ACC112 (cell line): Measurements from ENCODE around the gene KCNK10.

ENCODE experiments used
- H2AFZ ChIP-seq: fragments of 200-600 bp; sonication (generic); one replicate; pipeline ENCODE4 v1.6.0; 2017; ENCODE audit warnings: antibody characterized with exemption, low read length; ENCODE audit not compliant: unreplicated experiment
- H3K27ac ChIP-seq: fragments of 200-600 bp; sonication (generic); 2 replicates; pipeline ENCODE4 v1.5.1; 2014; ENCODE audit warnings: low read depth, mild to moderate bottlenecking, antibody characterized with exemption, low read length, moderate library complexity
- H3K27me3 ChIP-seq: fragments of 200-600 bp; sonication (generic); 2 replicates; pipeline ENCODE4 v1.6.1; 2014; ENCODE audit warnings: mild to moderate bottlenecking, antibody characterized with exemption, low read length, moderate library complexity, mixed read lengths; ENCODE audit not compliant: insufficient read depth
- H3K36me3 ChIP-seq: fragments of 200-600 bp; sonication (generic); 2 replicates; pipeline ENCODE4 v1.6.1; 2016; ENCODE audit warnings: mild to moderate bottlenecking, antibody characterized with exemption, low read length, moderate library complexity, mixed read lengths; ENCODE audit not compliant: insufficient read depth
- H3K4me1 ChIP-seq: fragments of 200-600 bp; sonication (generic); one replicate; pipeline ENCODE4 v1.6.1; 2016; ENCODE audit warnings: low read length, mixed read lengths; ENCODE audit not compliant: insufficient read depth, unreplicated experiment, control insufficient read depth
- H3K4me3 ChIP-seq: fragments of 200-600 bp; sonication (generic); 2 replicates; pipeline ENCODE4 v1.5.1; 2014; ENCODE audit warnings: mild to moderate bottlenecking, low read depth, low read length
- H3K79me2 ChIP-seq: fragments of 200-600 bp; sonication (generic); one replicate; pipeline ENCODE4 v1.6.0; 2016; ENCODE audit warnings: low read length; ENCODE audit not compliant: control insufficient read depth, unreplicated experiment, insufficient read depth

Gene KCNK10

DNA sequence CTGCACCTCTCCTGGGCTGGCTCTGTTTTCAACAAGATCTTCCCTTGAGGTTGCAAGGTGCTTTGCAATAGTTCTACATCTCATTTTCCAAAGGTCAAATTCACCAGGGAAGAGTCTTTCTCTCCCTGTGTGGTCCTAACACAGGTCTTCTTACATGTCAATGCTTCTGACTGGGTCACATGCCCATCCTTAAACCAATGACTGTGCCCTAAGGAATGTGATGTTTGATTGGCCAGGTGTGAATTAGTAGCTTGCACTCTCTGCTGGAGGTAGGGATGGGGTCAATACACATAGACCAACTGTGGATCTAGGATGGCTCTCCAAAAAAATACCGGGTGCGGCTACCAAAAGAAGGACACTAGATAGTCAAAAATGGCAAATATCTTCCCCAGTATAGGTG, 19.9 kb upstream of the KCNK10 start:
- Histone ChIP-seq H3K4me1 (no peaks in the 10 kb centered on the region), H3K27me3 (peaks cover 21% of the 10 kb centered on the region; the same call in 1 of the 2 replicates), H3K36me3 (no peaks in the 10 kb centered on the region), H3K27ac (no peak overlapping the region), H3K4me3 (no peak overlapping the region), H3K79me2 (no peaks in the 10 kb centered on the region), H2AFZ (no peak overlapping the region)

DNA sequence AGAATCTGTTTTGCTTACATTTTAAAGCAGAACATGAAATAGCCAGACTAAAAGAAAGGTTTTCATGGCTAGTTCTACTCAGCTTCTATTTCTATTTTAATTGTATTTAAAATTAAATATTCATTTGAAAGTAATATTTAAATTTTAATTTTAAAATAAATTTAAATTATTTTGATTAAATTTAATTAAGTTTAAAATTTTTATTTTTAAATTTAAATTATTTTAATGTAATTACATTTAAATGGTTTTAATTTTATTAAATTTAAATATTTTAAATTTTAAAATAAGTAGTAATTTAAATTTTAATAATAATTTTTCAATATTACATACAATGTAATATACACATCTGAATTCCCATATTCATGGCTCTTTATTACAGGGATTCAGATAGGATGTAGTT, 17.3 kb upstream of the KCNK10 start:
- no peak overlapping the region for H2AFZ ChIP-seq
- no peak overlapping the region for H3K27ac ChIP-seq
- no peaks in the 10 kb centered on the region for H3K79me2 ChIP-seq
- no peaks in the 10 kb centered on the region for H3K4me1 ChIP-seq
- H3K27me3 ChIP-seq = peaks cover 18% of the 10 kb centered on the region; the same call in 1 of the 2 replicates
- H3K4me3 ChIP-seq = no peak overlapping the region
- no peaks in the 10 kb centered on the region for H3K36me3 ChIP-seq

DNA sequence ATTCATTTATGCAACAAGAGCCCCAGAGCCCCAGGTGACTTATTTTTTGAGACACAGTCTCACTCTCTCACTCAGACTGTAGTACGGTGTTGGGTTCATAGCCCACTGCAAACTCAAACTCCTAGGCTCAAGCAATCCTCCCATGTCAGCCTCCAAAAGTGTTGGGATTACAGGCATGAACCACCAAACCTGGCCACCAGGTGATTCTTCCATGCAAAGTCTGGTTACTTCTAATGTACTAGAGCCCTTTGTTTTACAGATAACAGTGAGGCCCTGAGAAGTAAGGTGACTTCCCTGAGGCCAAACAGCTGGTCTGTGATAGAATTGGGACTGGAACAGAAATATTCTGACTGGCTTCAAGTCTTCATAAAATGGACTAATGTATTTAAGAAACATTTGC, 10.0 kb upstream of the KCNK10 start:
- Histone ChIP-seq H3K27me3 (peaks cover 68% of the 10 kb centered on the region), H2AFZ (no peak overlapping the region), H3K36me3 (no peaks in the 10 kb centered on the region), H3K79me2 (no peaks in the 10 kb centered on the region), H3K4me1 (no peaks in the 10 kb centered on the region), H3K4me3 (no peak overlapping the region), H3K27ac (no peak overlapping the region)

GRCh38 chr14:88327497-88327896, 4.4 kb upstream of the KCNK10 start:
- Histone ChIP-seq H2AFZ (no peak overlapping the region), H3K27me3 (peaks cover 91% of the 10 kb centered on the region), H3K79me2 (no peaks in the 10 kb centered on the region), H3K4me3 (no peak overlapping the region), H3K27ac (no peak overlapping the region), H3K4me1 (no peaks in the 10 kb centered on the region), H3K36me3 (no peaks in the 10 kb centered on the region)

DNA sequence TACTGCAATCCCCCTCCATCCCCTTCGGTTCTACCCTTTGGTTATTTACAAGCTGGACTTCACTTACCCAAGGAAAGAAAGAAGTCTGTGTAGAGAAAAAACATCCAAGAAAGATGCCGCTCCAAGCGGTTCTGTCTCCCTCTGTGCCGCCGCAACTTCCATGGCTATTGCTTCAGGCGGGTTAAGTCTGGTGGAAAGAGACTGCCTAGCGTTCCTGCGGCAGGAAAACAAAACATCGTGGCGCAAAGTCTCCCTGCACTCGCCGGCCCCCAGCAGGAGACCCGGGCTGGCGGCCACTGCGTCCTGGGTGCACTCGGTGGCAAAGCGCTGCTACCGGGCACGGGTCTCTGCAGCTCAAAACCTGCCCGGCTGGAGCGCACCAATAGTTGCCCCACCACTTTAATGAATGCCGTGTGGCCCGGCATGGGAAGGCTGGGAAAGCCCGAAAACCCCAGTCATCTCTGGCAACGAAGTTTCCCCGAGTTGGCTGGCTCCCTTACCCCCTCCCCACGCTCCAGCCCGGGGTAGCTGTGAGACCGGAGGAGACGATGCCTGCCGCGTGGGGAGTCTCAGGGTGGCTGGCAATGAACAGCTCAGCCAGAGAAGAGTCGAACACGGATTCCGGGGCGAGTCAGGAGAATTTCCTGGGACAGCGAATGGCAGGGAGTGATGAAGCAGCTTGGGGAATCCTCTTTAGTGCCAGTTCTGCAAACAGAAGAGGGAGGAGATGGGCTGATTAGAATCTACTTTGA, 3.5 kb upstream of the KCNK10 start:
- no peak overlapping the region for H2AFZ ChIP-seq
- no peak overlapping the region for H3K27ac ChIP-seq
- H3K4me1 ChIP-seq = no peaks in the 10 kb centered on the region
- peaks cover 91% of the 10 kb centered on the region for H3K27me3 ChIP-seq
- H3K79me2 ChIP-seq = no peaks in the 10 kb centered on the region
- no peaks in the 10 kb centered on the region for H3K36me3 ChIP-seq
- peak overlapping the region; percentile 44; the same call in 1 of the 2 replicates for H3K4me3 ChIP-seq

DNA sequence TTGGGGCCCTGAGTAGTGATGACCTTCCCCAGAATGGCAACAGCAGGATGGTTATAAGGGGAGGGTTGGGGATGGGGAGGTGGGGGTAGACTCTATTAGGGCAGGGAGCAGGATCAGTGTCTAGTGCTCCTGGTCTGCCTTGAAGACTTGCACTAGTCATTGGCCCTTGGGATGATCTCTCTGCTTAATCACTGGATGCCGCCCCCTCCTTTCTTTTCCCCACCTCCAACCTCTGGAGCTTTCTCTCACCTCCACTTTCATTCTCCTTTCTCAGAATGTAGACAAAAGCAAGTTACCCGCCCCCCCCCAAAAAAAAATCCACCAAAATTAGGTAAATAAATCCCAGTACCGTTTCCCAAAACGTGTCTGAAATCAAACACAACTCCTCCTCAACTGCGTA, 2.8 kb upstream of the KCNK10 start:
- Histone ChIP-seq H3K79me2 (no peaks in the 10 kb centered on the region), H2AFZ (no peak overlapping the region), H3K4me1 (no peaks in the 10 kb centered on the region), H3K27me3 (peaks cover 94% of the 10 kb centered on the region), H3K36me3 (no peaks in the 10 kb centered on the region), H3K27ac (no peak overlapping the region), H3K4me3 (no peak overlapping the region)

DNA sequence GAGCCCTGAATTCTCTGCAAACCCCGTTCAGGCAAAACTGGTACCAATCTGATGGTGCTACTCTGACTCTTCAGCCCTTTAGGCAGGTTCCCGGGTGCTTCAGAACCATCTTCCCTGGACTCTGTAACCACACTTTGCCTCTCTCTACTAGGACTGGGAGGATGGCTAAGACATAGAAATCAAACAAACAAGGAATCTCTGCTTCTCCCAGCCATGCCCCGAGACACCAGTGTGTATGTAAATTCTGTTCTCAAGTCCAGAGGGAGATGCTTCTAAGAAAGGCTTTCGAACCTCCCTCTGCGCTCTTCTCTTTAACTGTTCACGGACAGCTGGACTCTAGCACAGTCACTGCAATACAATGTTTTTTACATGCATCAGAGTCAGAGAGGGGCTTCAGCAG, 1.9 kb upstream of the KCNK10 start:
- H3K79me2 ChIP-seq = no peaks in the 10 kb centered on the region
- H3K4me3 ChIP-seq = no peak overlapping the region
- no peaks in the 10 kb centered on the region for H3K4me1 ChIP-seq
- no peaks in the 10 kb centered on the region for H3K36me3 ChIP-seq
- no peak overlapping the region for H3K27ac ChIP-seq
- peaks cover 98% of the 10 kb centered on the region for H3K27me3 ChIP-seq
- H2AFZ ChIP-seq = no peak overlapping the region

- Histone ChIP-seq H3K36me3 (no peaks in the 10 kb centered on the region), H3K4me1 (no peaks in the 10 kb centered on the region), H2AFZ (no peak overlapping the region), H3K79me2 (no peaks in the 10 kb centered on the region), H3K27ac (no peak overlapping the region), H3K27me3 (peaks cover 98% of the 10 kb centered on the region), H3K4me3 (no peak overlapping the region)
These were observed 1.4 kb upstream of the KCNK10 start for GRCh38 chr14:88324491-88324890.

DNA sequence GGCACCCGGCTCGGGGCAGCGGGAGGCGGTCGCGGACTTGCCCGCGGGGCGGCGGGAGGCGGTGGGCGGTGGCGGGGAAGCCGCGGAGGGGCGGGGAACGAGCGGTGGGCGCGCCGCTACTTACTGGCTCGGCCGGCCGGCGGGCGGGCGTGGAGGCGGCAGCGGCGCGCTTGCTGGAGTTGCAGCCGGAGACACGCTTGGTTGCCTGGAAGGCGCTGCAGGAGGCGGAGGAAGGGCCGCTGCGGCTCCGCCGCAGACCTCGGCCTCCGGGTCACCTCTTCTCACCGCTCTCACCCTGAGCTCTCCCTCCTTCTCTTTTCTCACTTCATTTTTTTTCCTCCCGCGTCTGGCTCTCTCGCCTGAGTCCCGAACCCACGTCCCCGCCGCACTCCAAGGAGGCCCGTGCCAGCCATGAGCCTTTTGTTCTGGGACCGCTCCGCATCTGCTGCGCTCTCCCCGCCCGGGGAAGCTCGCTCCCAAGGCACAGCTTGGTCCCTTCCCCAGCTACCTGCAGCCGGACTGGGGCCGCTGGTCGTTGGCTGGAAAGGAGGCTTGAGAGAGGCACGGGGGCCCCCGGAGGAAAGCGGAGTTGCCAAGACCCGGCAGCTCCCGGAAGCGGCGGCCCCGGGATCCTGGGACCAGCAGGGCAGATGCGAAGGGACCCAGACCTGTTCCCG, 592 bp upstream of the KCNK10 start:
- Histone ChIP-seq H3K27me3 (peaks cover 98% of the 10 kb centered on the region), H3K79me2 (no peaks in the 10 kb centered on the region), H3K4me1 (no peaks in the 10 kb centered on the region), H2AFZ (no peak overlapping the region), H3K27ac (no peak overlapping the region), H3K36me3 (no peaks in the 10 kb centered on the region), H3K4me3 (peak overlapping the region; percentile 56; the same call in 1 of the 2 replicates)

- Histone ChIP-seq H3K36me3 (no peaks in the 10 kb centered on the region), H2AFZ (no peak overlapping the region), H3K27ac (no peak overlapping the region), H3K27me3 (peaks cover 98% of the 10 kb centered on the region), H3K4me1 (no peaks in the 10 kb centered on the region), H3K79me2 (no peaks in the 10 kb centered on the region), H3K4me3 (peak overlapping the region; percentile 56)
These were observed 474 bp downstream of the KCNK10 start for GRCh38 chr14:88322504-88323085.
